GM19455 (cell line): ENCODE results near the gene DCBLD1.
A peak's percentile ranks its signal among the peaks of the same experiment; 100 is the strongest.

Experiments
- ATAC-seq: cut with Tn5 transposase; IDR thresholded peaks from one replicate; pipeline ENCODE4 v1.9.1; 2021; ENCODE audit not compliant: unreplicated experiment

DCBLD1 gene

DNA sequence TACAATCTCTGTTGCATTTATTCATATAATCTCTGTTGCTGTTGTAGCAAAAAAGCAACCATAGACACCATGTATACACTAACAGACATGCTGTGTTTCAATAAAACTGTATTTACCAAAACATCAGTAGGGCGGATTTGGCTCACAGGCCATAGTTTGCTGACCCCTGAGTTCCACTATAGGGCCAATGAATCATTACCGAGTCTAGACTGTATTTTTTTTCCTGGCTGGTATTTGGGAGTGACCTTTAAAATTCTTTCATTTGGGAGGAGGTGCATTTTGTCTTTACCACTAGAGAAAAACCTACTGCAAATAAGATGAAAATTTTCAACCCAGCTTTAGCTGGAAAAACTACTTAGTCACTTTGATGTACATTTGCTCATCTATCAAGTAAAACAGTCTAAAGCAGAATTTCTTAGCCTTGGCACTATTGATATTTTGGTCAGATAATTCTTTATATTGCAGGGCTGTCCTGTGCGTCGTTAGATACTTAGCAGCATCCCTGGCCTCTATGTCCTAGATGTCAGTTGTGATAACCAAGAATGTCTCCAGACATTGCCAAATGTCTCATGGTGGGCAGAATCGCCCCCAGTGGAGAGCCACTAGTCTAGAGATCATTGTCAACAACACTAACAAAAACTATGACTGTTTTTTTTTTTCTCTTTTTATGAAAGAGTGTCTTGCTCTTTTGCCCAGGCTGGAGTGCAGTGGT lies 39.5 kb downstream of the DCBLD1 start:
- ATAC-seq: no peak

DNA sequence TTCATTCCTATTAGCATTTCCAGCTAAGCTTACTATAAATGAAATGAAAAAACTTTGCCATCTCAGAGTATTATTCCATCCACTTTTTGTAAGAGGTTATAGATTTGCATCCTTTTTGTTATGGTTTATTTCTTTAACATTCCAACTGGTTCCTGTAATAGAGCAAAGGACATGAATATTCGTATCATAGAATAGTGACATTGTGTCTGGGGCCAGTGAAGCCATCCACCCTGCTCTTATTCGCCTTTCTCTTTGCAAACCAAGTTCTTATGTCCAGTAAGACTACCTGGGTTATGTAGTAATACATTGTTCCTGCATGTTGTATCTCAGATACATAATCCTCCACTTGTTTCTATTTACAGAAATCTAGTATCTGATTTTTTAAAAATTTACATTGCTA lies 43.1 kb downstream of the DCBLD1 start:
- no peak for ATAC-seq

DNA sequence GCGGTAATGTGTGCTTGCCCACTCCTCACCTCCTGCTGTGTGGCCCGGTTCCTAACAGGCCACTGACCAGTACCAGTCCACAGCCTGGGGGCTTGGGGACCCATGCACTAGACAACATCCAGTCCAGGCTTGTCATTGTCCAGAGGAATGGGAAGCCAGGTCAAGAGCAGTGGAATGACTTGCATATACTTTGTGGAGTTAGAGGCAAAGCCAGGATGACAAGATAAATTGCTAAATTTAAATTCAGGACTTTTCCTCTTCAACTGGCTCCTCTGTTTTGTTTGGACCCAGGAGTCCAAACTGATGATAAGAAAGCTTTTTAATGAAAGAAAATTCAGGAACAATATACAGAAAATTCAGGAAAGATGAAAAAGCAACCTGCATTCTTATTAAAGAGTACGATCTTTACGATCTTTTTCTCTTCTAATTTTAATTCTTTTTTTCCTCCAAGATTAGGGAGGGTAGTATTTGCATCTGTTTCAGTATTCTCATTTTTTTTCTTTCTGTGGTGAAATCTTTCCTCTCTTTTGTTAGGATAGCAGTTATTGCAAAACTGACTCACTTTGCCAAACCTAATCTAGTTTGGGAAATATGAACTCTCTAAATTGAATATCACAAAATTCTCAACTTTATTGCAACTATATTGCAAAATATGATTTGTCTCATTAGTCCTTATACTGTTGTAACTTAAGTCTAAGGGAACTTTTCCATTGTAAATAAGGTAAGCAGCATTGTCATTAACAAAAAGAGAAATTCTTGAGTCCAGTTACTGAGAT lies 48.2 kb downstream of the DCBLD1 start:
- ATAC-seq: no peak

DNA sequence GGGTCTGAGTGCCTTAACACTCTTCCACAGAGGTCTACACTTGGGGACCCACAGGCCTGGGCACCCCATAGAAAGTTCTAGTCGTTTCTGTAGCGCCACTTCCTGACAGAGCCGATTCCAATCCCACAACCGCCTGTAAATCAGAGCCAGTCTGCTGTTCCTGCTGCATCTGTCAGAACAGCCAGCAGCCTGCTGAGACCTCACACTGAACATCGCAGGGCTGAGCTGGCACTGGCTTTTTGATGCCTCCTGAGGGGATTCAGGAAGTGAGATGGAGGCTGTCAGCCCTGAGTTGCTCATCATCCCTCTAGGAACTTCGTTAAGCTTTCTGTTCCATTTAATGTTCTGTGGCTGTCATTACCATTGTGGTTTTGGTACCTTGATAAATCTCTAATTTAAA lies 48.9 kb downstream of the DCBLD1 start:
- no peak for ATAC-seq

DNA sequence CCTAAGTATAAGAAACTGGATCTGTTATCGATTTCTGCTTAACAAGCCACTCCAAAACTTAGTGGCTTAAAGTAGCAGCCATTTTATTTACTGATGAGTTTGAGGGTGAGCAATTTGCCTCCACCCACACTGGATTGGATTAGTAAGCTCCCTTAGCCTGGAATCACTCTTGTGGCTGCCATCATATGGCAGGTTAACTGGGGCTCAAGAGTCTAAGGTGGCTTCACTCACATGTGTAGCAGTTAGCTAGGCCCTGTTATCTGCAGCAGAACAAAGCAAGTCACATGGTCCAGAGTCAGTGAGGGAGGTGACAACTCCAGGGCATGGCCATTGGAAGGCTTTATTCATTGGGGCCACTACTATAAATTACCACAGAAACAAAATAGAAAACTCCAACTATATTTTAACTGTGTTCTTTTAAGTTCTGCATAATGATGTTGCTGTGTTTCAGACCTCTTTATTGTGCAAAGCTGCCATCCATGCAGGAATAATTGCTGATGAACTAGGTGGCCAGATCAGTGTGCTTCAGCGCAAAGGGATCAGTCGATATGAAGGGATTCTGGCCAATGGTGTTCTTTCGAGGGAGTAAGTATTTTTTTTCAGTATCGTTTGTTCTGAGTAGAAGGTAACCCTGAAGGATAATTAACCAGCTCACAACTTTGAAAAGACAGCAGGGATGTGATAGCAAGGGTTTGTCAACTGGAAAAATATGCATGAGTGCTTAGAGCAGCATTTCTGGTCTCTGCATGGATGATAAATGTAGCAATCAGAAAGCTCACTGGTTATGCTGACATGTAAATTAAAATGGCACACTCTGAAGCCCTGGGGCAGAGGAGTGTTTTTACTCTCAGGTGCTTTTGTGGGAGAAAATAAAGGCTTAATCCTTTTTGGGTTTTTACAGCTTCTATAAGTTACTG lies 49.6 kb downstream of the DCBLD1 start:
- ATAC-seq: no peak

DNA sequence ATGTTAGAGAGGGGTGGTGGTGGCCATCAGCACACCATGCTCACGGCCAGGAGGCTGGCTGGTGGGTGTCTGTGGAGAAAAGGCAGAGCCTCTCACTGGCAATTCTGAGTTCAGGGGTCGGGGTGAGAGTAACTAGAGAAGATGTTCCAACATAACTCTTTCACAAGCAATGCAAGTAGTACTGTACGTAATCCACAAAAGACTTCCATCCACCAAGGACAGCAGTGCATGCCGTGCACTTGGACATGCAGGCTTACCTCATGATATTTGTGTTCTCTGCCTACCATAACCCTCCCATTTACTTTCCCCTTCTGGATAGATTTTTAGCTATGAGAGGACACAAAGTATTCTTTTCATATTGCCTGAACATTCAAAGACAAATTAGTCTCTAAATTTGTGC lies 51.3 kb downstream of the DCBLD1 start:
- ATAC-seq: no peak

DNA sequence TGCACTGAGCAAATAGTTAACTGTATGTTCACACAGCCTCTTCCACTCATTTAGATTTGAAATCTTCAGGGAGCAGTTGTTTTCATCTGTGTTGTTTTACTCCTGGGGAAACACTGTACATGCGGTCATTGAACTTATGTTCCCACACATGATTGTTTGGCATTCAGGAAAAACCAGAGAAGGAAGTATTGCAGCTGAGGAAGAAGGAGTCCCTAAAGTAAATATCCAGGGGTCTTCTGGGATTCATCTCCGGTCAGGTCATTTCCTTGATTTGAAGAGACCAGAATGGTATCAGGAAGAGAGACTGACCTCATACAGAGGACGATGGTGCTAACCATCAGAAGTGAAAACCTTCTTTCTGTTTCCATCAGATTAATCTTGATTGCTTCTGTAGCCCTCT lies 52.5 kb downstream of the DCBLD1 start:
- no peak for ATAC-seq

DNA sequence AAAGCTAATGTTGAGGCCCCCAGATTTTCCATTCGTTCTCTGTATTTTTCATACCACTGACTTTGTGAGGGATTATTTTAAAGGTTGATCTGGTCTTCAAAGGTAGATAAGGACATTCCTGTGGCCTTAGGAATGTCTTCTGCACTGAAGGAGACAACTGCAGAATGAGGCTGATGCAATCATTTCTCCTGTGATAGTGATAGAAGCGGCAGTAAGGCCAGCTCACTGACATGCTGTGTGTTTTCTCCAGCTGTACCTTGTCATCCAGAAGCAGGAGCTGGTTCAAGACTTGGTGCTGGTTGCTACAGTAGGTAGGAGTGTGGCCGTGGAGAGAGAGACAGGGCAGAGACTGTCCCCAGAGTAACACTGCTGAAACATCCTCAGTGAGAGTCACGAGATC lies 53.8 kb downstream of the DCBLD1 start:
- no peak for ATAC-seq

DNA sequence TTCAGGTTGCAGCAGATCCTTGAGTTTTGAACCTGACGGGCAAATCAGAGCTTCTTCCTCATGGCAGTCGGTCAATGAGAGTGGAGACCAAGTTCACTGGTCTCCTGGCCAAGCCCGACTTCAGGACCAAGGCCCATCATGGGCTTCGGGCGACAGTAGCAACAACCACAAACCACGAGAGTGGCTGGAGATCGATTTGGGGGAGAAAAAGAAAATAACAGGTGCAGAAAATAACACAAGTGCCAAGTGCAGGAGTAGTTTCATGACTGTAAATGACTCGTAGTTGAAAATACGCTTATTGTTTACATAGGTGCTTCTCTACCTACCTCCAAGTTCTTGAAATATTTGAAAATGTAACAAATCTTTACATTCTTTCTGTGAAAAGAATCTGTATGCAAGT lies 56.1 kb downstream of the DCBLD1 start:
- ATAC-seq: no peak

DNA sequence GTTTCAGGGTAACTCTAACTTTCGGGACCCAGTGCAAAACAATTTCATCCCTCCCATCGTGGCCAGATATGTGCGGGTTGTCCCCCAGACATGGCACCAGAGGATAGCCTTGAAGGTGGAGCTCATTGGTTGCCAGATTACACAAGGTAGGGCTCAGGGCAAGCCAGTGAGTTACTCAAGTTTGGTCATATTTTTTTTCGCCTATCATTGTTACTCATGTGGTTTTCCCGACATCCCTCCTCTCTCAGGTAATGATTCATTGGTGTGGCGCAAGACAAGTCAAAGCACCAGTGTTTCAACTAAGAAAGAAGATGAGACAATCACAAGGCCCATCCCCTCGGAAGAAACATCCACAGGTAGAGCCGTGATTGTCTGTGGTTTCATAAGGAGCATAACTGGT lies 58.2 kb downstream of the DCBLD1 start:
- no peak for ATAC-seq

DNA sequence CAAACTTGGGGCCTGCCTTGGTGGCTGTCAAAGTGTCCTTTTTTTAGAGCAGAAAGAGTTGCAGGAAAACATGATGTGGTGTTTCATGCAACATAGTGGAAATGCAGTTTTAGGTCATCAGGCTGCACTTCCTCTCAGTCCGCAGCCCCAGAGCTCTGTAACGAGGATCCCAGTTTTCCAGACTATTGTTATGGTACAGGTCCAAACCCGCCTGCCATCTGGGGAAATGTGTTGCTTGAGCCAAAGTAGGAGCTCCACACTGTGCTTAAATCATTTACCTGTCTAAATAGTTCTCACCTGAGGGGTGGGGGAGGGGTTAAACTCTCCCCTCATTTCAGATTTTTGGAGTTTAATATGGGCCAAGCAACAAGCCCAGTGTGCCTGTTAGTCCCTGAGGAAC lies 60.0 kb downstream of the DCBLD1 start:
- no peak for ATAC-seq

DNA sequence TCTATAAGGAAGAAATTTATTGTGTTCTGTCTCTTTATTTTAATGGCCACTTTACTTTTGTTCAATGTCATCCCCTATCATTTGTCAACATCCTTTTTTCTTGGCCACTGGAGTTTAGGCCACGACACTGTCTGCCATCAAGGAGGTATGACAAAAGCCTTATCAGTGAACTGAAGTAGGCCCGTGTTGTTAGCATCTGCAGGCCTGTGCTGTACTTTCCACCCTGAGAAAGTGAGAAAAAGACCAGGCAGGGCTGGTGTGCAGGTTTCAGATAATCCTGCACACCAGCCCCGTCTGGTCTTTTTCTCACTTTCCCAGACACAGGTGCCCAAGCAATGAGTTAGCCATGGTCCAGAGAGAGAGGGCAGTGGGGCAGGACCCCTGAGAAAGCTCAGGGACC lies 62.2 kb downstream of the DCBLD1 start:
- ATAC-seq: no peak

DNA sequence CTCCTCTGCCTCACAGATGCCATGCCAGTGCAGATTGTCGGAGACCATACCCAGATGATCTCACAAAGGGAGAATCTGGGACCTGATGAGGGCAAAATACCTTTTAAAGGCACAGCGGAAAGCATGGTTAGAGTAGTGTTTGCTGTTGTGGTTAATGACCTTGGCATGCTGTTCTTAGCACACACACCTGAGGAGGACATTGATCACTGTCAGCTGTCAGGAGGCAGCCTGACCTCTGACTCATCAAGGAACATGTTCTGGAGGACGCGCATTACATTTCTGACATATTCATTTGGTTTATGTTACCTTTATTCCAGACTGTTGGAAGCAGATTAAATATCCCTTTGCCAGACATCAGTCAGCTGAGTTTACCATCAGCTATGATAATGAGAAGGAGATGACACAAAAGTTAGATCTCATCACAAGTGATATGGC lies 62.7 kb downstream of the DCBLD1 start:
- ATAC-seq: no peak

DNA sequence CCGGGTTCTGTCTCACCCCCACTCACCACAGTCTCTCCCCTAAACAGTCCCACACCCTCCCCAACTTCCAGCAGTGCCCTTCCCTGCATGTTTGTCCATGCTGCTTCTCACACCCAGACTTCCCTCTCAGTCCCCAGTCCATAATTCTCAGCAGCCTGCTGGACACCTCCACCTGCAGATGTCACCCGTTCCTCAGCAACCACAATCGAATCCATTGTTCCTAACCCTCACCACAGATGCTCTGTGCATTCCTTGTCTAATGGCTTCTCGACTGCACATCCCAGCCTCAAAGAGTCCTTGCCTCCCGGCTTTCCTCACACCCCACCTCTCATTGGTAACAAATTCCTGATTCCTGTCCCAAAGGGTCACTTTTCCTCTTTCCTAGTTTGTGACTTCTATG lies 64.2 kb downstream of the DCBLD1 start:
- ATAC-seq: no peak

DNA sequence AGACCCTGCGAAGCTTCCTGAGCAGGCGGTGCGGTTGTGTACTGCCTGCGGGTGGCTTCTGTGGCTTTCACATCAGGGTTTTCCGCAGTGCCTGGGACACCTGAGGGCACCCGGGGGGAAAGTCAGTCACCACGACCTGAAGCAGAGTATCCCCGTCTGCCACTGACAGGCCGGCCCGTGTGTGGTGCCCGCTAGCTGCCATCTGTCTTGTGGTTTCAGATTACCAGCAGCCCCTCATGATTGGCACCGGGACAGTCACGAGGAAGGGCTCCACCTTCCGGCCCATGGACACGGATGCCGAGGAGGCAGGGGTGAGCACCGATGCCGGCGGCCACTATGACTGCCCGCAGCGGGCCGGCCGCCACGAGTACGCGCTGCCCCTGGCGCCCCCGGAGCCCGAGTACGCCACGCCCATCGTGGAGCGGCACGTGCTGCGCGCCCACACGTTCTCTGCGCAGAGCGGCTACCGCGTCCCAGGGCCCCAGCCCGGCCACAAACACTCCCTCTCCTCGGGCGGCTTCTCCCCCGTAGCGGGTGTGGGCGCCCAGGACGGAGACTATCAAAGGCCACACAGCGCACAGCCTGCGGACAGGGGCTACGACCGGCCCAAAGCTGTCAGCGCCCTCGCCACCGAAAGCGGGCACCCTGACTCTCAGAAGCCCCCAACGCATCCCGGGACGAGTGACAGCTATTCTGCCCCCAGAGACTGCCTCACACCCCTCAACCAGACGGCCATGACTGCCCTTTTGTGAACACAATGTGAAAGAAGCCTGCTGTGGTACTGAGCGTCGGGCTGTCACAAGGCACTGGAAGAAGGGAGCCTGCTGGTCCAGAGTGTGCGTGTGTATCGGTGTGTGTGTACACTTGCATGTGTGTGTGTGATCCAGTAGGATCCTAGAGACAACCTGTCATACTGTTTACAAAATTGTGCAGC lies 65.5 kb downstream of the DCBLD1 start:
- peak; percentile 39 for ATAC-seq

DNA sequence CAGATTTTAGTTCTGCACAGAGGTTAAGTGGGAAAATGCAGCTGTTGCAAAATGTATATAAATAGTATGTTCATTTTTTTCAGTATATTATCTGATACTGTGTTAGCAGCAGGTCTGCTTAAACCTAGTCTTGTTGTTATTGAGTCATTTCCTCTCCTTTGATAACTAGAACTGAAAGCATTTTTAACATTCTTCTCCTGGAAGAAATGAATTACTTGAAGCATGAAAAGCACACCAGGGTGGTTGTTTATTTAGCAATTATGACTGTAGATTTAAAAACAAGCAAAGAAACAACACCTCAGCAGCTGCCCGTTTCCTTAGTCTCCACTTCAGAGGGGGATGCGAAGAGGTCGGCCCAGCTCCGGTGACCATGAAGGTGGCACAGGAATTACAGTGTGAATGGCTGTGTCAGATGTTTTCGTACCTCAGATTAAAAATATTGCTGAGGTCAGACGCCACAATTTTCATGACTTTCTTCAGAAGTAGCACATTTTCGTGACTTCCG lies 66.4 kb downstream of the DCBLD1 start:
- ATAC-seq: no peak

DNA sequence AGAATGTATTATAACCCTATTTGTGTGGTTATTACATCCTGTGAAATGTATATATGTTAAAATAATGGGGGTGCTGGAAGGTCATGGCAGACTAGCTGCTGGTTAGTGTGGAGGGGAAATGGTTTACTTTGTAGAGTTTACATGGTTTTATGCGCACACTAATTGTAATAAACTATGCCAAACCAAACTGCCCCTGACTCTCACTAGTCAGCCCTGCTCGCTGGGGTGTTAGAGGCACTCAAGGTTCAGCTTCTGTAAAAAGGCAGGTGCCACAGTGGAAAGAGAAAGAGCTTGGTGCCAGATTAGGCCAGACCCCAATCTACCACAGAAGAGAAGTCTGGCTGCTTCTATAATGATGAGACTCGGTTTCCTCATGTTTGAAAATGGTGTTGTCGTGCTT lies 67.1 kb downstream of the DCBLD1 start:
- no peak for ATAC-seq

DNA sequence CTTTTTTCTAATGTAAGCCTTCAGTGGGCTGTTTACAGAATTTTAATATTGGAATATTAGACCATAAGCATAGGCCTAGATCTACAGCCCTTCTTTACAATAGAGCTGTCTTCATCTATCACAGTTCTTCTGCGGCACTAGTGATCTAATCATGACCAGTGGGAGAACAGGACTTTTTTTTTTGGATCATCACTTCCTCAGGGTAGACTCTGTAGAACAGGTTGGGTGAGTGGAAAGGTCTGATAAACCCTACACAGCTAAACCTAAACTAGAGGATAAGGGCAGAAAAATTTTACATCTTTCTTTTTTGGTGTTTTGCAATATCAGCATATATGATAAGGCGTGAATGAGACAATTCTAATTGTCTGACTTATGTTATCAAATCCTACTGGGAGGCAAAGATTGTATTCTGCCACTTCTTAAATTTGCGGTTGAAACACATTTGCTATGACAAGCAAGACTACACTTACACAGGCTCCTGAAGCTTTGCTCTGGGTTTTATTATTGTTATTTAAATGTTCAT lies 67.7 kb downstream of the DCBLD1 start:
- no peak for ATAC-seq

DNA sequence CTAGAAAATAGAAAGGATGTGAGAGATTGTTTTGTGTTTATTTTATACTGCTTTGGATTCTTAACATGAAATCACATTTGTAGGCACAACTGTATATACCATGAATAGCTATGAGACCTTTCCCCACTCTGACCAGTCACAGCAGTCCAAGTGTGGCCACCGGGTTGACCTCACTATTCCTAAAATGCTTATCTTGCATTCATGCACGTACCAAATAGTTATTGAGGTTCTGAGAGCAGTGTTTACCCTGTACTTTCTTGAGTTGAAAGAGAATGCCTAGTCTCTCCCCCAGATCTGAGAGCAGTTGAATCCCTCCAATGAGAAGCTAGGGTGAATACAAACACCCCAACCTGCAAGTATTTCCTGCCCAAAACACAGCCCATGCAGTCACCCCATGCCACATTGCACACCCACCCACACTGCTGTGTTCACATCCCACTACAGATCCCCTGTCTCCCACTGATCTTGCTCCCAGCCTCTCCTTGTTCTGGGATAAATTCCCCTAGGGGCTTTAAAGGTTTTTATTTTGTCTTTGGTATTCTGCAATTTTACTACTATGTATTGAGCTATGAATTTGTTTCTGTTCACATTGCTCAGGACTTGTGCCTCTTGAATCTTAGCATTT lies 68.3 kb downstream of the DCBLD1 start:
- no peak for ATAC-seq

DNA sequence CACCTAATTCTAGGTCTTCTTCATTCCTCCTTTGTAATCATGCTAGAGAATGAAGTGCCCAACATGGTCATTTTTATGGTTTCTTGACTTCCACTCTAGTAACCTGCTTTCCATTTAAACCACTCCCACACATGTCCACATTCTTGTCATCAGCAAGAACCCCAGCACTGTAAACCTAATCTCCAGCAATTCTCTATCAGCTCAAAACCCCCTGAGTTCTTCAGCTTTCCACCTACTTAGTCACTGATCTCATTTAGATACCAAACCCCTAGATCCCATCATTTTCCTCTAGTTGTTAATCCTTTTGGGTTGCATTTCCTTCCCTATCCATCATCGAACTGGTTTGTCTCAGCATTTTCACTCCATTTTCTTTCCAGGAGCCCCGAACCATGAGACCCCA lies 70.1 kb downstream of the DCBLD1 start:
- no peak for ATAC-seq
